Trophoblast cell (in vitro differentiated cells and primary cell): Measurements from ENCODE around the gene PEA15. TPM values are rescaled to one million over a fixed set of nuclear protein-coding genes. Genes with fewer than 3 reads are reported as not detected.

Experiments
- DNase-seq, 2 donors: peaks; one replicate each; pipeline ENCODE4 v3.0.0-alpha.2; 2016
- H2AFZ ChIP-seq: 2 replicates; pipeline ENCODE4 v1.6.1; 2013; ENCODE audit warnings: low read length, moderate library complexity, mild to moderate bottlenecking; ENCODE audit not compliant: insufficient read depth, poor library complexity
- H2AK5ac ChIP-seq: 2 replicates; pipeline ENCODE4 v1.6.1; 2013; ENCODE audit warnings: mild to moderate bottlenecking, low read length
- H2BK120ac ChIP-seq: 2 replicates; pipeline ENCODE4 v1.6.1; 2013; ENCODE audit warnings: low read length, mild to moderate bottlenecking, moderate library complexity; ENCODE audit not compliant: insufficient read depth, poor library complexity
- H2BK12ac ChIP-seq: 2 replicates; pipeline ENCODE4 v1.6.1; 2013; ENCODE audit warnings: mild to moderate bottlenecking, low read length, moderate library complexity
- H2BK5ac ChIP-seq: 2 replicates; pipeline ENCODE4 v1.6.1; 2013; ENCODE audit warnings: low read length, low read depth, moderate library complexity, mild to moderate bottlenecking; ENCODE audit not compliant: poor library complexity
- H3K14ac ChIP-seq: 2 replicates; pipeline ENCODE4 v1.6.1; 2013; ENCODE audit warnings: mild to moderate bottlenecking, low read length
- H3K18ac ChIP-seq: 2 replicates; pipeline ENCODE4 v1.6.1; 2013; ENCODE audit warnings: mild to moderate bottlenecking, low read length
- H3K23ac ChIP-seq: 2 replicates; pipeline ENCODE4 v1.6.1; 2013; ENCODE audit warnings: low read length
- H3K27ac ChIP-seq: 2 replicates; pipeline ENCODE4 v1.5.1; 2013; ENCODE audit warnings: low read depth, mild to moderate bottlenecking, inconsistent platforms, low read length, moderate library complexity
- H3K27me3 ChIP-seq: 2 replicates; pipeline ENCODE4 v1.6.1; 2013; ENCODE audit warnings: inconsistent platforms, mild to moderate bottlenecking, low read length, moderate library complexity; ENCODE audit not compliant: insufficient read depth
- H3K36me3 ChIP-seq, 2 experiments: 1 replicate in 1 of 2; 2 replicates in 1 of 2; pipeline ENCODE4 v1.6.1; 2013; ENCODE audit warnings: low read length in 2 of 2, mild to moderate bottlenecking in 2 of 2, moderate library complexity in 1 of 2; ENCODE audit not compliant: insufficient read depth in 2 of 2, control insufficient read depth in 1 of 2
- H3K4ac ChIP-seq: 2 replicates; pipeline ENCODE4 v1.6.1; 2013; ENCODE audit warnings: low read depth, mild to moderate bottlenecking, low read length, moderate library complexity
- H3K4me1 ChIP-seq, 2 experiments: 1 replicate in 1 of 2; 2 replicates in 1 of 2; pipeline ENCODE4 v1.6.1; 2013; ENCODE audit warnings: low read length in 2 of 2, mild to moderate bottlenecking in 2 of 2, moderate library complexity in 1 of 2; ENCODE audit not compliant: insufficient read depth in 2 of 2, control insufficient read depth in 1 of 2
- H3K4me2 ChIP-seq: 2 replicates; pipeline ENCODE4 v1.6.1; 2013; ENCODE audit warnings: inconsistent platforms, mild to moderate bottlenecking, low read length, moderate library complexity
- H3K4me3 ChIP-seq: 2 replicates; pipeline ENCODE4 v1.5.1; 2013; ENCODE audit warnings: mild to moderate bottlenecking, low read depth, low read length, inconsistent platforms
- H3K79me1 ChIP-seq: one replicate; pipeline ENCODE4 v1.6.1; 2013; ENCODE audit warnings: low read length
- H3K79me2 ChIP-seq: 2 replicates; pipeline ENCODE4 v1.6.1; 2013; ENCODE audit warnings: low read length, mild to moderate bottlenecking; ENCODE audit not compliant: control insufficient read depth, insufficient read depth, poor library complexity
- H3K9ac ChIP-seq: 2 replicates; pipeline ENCODE4 v1.6.1; 2013; ENCODE audit warnings: mild to moderate bottlenecking, low read length
- H3K9me3 ChIP-seq: 2 replicates; pipeline ENCODE4 v1.6.1; 2013; ENCODE audit warnings: low read depth, mild to moderate bottlenecking, control low read depth, inconsistent platforms, low read length; ENCODE audit not compliant: insufficient read depth
- H4K12ac ChIP-seq: 2 replicates; pipeline ENCODE4 v1.6.1; 2013; ENCODE audit warnings: low read depth, mild to moderate bottlenecking, low read length, moderate library complexity
- H4K8ac ChIP-seq: 2 replicates; pipeline ENCODE4 v1.6.1; 2013; ENCODE audit warnings: low read depth, mild to moderate bottlenecking, low read length, moderate library complexity
- H4K91ac ChIP-seq: one replicate; pipeline ENCODE4 v1.6.1; 2013; ENCODE audit warnings: low read depth, mild to moderate bottlenecking, low read length, moderate library complexity
- WGBS: extraction: QIAGEN DNeasy Blood & Tissue Kit; methylation state at CpG from one replicate; pipeline ENCODE4 v1.1.7; 2013; ENCODE audit warnings: missing lambda C conversion rate; ENCODE audit not compliant: insufficient read length, insufficient coverage; ENCODE audit errors: extremely low coverage; 5-methylcytosine and 5-hydroxymethylcytosine counted together
- polyA plus RNA-seq: library from polyadenylated mRNA; stranded (reverse); fragments of 200-250 nt; gene quantifications from 2 replicates; pipeline ENCODE4 v1.2.3, GENCODE V29; 2013

The PEA15 gene, protein sequence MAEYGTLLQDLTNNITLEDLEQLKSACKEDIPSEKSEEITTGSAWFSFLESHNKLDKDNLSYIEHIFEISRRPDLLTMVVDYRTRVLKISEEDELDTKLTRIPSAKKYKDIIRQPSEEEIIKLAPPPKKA
- 244 and 246 TPM in 2 replicates for polyA plus RNA-seq

DNA sequence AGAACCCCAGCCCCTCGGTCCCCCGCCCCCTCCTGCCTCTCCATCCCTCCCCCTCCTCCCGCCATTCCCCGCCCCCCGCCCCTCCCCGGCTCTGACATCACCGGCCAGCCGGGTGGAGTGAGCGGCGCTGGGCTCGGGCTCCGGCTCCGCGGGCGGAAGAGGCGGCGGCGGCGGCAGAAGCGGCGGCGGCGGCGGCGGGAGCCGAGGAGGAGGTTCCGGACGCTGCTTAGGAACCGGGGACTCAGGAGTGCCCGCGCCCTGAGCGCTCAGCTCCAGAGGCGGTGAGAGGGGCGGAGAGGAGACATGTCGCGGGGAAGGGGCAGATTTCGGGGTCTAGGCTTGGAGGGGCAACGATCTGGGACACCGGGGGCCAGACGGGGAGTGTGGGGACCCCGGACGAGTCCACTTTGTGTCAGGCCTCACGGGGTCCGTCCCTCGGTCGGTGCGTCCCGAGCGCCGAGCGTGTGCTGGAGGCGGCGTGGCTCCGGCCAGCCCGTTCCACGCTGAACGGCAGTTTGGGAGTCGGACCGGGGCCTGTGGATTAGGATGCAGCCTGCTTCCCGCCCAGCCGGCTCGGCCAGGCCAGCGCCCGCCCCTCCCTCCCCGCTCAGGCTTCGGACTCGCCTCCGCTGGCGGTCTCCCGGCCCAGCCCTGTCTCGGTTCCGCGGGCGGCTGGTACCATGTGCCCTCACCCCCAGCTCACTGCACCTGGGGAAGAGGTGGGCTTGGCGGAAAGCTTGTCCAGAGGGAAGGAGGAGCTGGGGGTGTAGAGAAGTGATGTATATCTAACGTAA is at the start of gene PEA15:
Gene PEA15 (plus strand): TSS at position 143 of the 794 bp plus-strand sequence. CDS start 6,161 bp downstream, outside the sequence.
- H4K91ac ChIP-seq: peak within 1 kb of the TSS; percentile 83
- peaks cover 22% of the 10 kb centered on the region for H3K79me1 ChIP-seq
- no peak within 1 kb of the TSS for H3K23ac ChIP-seq
- H3K27me3 ChIP-seq: no peaks in the 10 kb centered on the region
- peak within 1 kb of the TSS; percentile 95 for H2BK120ac ChIP-seq
- no peaks in the 10 kb centered on the region for H3K9me3 ChIP-seq
- peak within 1 kb of the TSS; percentile 51 for H4K12ac ChIP-seq
- H3K18ac ChIP-seq: peak within 1 kb of the TSS; percentile 99
- peak within 1 kb of the TSS; percentile 92 for H3K9ac ChIP-seq
- peak within 1 kb of the TSS; percentile 92 for H2BK5ac ChIP-seq
- H2AK5ac ChIP-seq: peak within 1 kb of the TSS; percentile 97
- peak; percentile 53 to 72 for DNase-seq
- H3K27ac ChIP-seq: peak within 1 kb of the TSS; percentile 91
- peak within 1 kb of the TSS; percentile 76 for H3K4me2 ChIP-seq
- peak within 1 kb of the TSS; percentile 99 for H3K14ac ChIP-seq
- H3K4me3 ChIP-seq: peak within 1 kb of the TSS; percentile 87
- peaks cover 28 to 33% of the 10 kb centered on the region in 2 experiments for H3K36me3 ChIP-seq
- H2AFZ ChIP-seq: peak within 1 kb of the TSS; percentile 91
- H3K4me1 ChIP-seq: peaks cover 20 to 36% of the 10 kb centered on the region in 2 experiments
- WGBS: no CpG with 5 or more reads among the region's 76 CpGs
- H4K8ac ChIP-seq: peak within 1 kb of the TSS; percentile 93
- peak within 1 kb of the TSS; percentile 99 for H3K4ac ChIP-seq
- H3K79me2 ChIP-seq: peaks cover 13% of the 10 kb centered on the region
- H2BK12ac ChIP-seq: peak within 1 kb of the TSS; percentile 81

DNA sequence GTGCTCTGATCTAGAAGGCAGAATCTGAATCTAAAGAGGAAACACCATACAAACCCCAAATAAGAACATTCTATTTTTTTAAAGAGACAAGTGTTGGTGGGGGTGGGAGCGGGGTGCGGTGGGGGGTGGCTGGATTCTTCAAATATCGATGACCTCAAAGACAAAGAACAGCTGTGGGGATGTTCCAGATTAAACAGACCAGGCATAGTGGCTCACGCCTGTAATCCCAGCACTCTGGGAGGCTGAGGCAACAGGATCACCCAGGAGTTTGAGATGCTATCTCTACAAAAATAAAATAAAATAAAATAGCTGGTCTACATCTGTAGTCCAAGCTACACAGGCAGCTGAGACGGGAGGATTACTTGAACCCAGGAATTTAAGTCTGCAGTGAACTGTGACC is 48.8 kb upstream of the PEA15 start:
- no CpG with 5 or more reads among the region's 5 CpGs for WGBS
- Histone ChIP-seq H3K4me1 (no peaks in the 10 kb centered on the region), H2BK12ac (no peak overlapping the region), H2AK5ac (no peak overlapping the region), H3K27me3 (no peaks in the 10 kb centered on the region), H3K9ac (no peak overlapping the region), H4K12ac (no peak overlapping the region), H3K23ac (no peak overlapping the region), H3K27ac (no peak overlapping the region), H3K4me2 (no peak overlapping the region), H2AFZ (no peak overlapping the region), H3K9me3 (no peaks in the 10 kb centered on the region), H2BK5ac (no peak overlapping the region), H3K79me1 (no peaks in the 10 kb centered on the region), H3K14ac (no peak overlapping the region), H3K4ac (no peak overlapping the region), H3K79me2 (no peaks in the 10 kb centered on the region), H4K8ac (no peak overlapping the region), H2BK120ac (no peak overlapping the region), H3K4me3 (no peak overlapping the region), H4K91ac (no peak overlapping the region), H3K18ac (no peak overlapping the region), H3K36me3 (no peaks in the 10 kb centered on the region)
- no peak for DNase-seq

DNA sequence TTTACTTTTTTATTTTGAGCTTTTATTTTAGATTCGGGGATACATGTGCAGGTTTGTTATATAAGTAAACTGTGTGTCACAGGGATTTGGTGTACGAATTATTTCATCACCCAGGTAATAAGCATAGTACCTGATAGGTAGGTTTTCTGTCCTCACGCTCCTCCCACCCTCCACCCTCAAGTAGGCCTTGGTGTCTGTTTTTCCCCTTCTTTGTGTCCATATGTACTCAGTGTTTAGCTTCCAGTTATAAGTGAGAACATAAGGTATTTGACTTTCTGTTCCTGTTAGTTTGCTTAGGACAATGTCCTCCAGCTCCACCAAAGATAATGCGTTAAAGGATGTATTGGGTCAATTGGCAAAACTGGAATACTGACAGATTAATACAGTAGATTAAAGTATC is 48.0 kb upstream of the PEA15 start:
- H3K4me2 ChIP-seq: no peak overlapping the region
- H2AK5ac ChIP-seq: no peak overlapping the region
- H3K23ac ChIP-seq: no peak overlapping the region
- no peak overlapping the region for H3K18ac ChIP-seq
- no peak overlapping the region for H3K14ac ChIP-seq
- H4K8ac ChIP-seq: no peak overlapping the region
- no peak overlapping the region for H4K12ac ChIP-seq
- no peak for DNase-seq
- H3K27me3 ChIP-seq: no peaks in the 10 kb centered on the region
- no peaks in the 10 kb centered on the region for H3K79me1 ChIP-seq
- no CpG with 5 or more reads among the region's 4 CpGs for WGBS
- no peak overlapping the region for H3K4ac ChIP-seq
- no peak overlapping the region for H2BK12ac ChIP-seq
- H3K27ac ChIP-seq: no peak overlapping the region
- H3K4me3 ChIP-seq: no peak overlapping the region
- H3K4me1 ChIP-seq: no peaks in the 10 kb centered on the region
- no peak overlapping the region for H4K91ac ChIP-seq
- H3K79me2 ChIP-seq: no peaks in the 10 kb centered on the region
- no peak overlapping the region for H2AFZ ChIP-seq
- no peak overlapping the region for H2BK5ac ChIP-seq
- H3K9ac ChIP-seq: no peak overlapping the region
- no peaks in the 10 kb centered on the region for H3K9me3 ChIP-seq
- no peak overlapping the region for H2BK120ac ChIP-seq
- H3K36me3 ChIP-seq: no peaks in the 10 kb centered on the region

DNA sequence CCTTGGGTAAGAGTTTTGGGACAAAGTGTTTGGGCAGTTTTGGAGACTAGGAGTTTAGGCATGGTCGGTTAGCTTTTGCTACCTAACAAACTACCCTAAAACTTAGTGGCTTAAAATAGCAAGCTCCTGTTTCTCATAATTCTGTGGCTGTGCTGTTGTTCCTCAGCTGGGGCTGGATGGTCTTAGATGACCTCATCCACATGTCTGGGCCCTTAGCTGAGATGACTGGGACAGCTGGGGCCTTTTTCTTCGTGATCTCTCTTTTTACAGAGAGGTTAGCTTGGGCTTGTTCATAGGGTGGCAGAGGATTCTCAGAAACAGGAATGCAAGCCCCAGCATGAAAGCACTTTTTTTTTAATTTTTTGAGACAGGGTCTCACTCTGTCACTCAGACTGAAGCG is 47.2 kb upstream of the PEA15 start:
- DNase-seq: no peak
- Histone ChIP-seq H2BK12ac (no peak overlapping the region), H3K4ac (no peak overlapping the region), H3K9me3 (no peaks in the 10 kb centered on the region), H3K79me1 (no peaks in the 10 kb centered on the region), H3K4me1 (no peaks in the 10 kb centered on the region), H3K4me2 (no peak overlapping the region), H3K18ac (no peak overlapping the region), H3K14ac (no peak overlapping the region), H3K27ac (no peak overlapping the region), H3K27me3 (no peaks in the 10 kb centered on the region), H2BK5ac (no peak overlapping the region), H4K91ac (no peak overlapping the region), H3K79me2 (no peaks in the 10 kb centered on the region), H3K36me3 (no peaks in the 10 kb centered on the region), H2AFZ (no peak overlapping the region), H2BK120ac (no peak overlapping the region), H4K12ac (no peak overlapping the region), H3K9ac (no peak overlapping the region), H2AK5ac (no peak overlapping the region), H4K8ac (no peak overlapping the region), H3K4me3 (no peak overlapping the region), H3K23ac (no peak overlapping the region)
- WGBS: no CpG with 5 or more reads among the region's 3 CpGs
